Measurements from ENCODE around the gene DIS3L2. TPM values are rescaled to one million over a fixed set of nuclear protein-coding genes. Genes with fewer than 3 reads are reported as not detected.

Gene DIS3L2
- total and polyA plus RNA-seq, 2 of the 4 experiments (the other 2 are of a cell fraction) = 14.7 to 19.2 TPM

DNA sequence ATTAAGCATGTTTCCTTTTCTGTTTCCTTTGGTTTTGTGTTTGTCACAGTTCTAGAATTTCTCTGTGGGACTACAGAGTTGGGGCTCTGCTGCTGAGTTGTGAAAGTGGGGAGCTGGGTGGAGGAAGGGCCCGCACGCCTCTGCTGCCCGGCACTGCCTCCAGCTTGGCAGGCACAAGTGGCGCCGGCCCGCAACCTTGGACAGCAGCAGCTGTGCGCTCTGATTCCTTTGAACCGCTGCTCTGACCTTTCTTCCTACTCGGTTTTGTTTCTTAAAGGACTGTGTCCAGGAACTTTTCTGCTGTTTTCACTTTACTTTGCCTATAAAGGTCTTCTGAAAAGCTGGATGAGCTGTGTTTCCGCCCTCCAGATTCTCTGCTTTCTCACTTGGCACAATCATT, 279.4 kb downstream of the DIS3L2 start:
- H3K4me1 ChIP-seq (ENCODE audit: control insufficient read depth, insufficient read depth, low read length) = peaks cover 3% of the 10 kb centered on the region
- in situ Hi-C loops (cut with MboI; ENCODE audit: low sequenced_read_pairs) = no loop called here
- BruUV-seq (replicated peaks) = no TSS peak
- no peak overlapping the region for H3K4ac ChIP-seq (ENCODE audit: low read depth, low read length)
- TF ChIP-seq CEBPB (IDR thresholded peaks at IDR 0.05; ENCODE audit: low read depth, low read length) (no peak), POLR2A (IDR thresholded peaks at IDR 0.05; ENCODE audit: low read depth, low read length) (no peak), CTCF (conservative IDR thresholded peaks at IDR 0.05; ENCODE audit: low read depth, low read length) (no peak), CHD1 (IDR thresholded peaks at IDR 0.05; ENCODE audit: low read depth, low read length) (no peak), MXI1 (IDR thresholded peaks at IDR 0.05; ENCODE audit: borderline replicate concordance, low read depth, low read length) (no peak), MAZ (IDR thresholded peaks at IDR 0.05; ENCODE audit: borderline replicate concordance, low read depth, low read length) (no peak), FOS (IDR thresholded peaks at IDR 0.05; ENCODE audit: low read depth, low read length) (no peak), NFE2L2 (IDR thresholded peaks at IDR 0.05; ENCODE audit: low read depth, low read length) (no peak), RFX5 (IDR thresholded peaks at IDR 0.05; ENCODE audit: low read depth, low read length) (no peak)
- TF ChIP-seq, protein P1, sequence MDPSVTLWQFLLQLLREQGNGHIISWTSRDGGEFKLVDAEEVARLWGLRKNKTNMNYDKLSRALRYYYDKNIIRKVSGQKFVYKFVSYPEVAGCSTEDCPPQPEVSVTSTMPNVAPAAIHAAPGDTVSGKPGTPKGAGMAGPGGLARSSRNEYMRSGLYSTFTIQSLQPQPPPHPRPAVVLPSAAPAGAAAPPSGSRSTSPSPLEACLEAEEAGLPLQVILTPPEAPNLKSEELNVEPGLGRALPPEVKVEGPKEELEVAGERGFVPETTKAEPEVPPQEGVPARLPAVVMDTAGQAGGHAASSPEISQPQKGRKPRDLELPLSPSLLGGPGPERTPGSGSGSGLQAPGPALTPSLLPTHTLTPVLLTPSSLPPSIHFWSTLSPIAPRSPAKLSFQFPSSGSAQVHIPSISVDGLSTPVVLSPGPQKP (IDR thresholded peaks at IDR 0.05; ENCODE audit: borderline replicate concordance, low read depth, low read length) = no peak
- TF ChIP-seq, protein P2, sequence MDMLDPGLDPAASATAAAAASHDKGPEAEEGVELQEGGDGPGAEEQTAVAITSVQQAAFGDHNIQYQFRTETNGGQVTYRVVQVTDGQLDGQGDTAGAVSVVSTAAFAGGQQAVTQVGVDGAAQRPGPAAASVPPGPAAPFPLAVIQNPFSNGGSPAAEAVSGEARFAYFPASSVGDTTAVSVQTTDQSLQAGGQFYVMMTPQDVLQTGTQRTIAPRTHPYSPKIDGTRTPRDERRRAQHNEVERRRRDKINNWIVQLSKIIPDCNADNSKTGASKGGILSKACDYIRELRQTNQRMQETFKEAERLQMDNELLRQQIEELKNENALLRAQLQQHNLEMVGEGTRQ (IDR thresholded peaks at IDR 0.05; ENCODE audit: low read depth, low read length) = no peak
- no peak overlapping the region for H2AK9ac ChIP-seq (replicated peaks; ENCODE audit: low read depth, low read length, poor library complexity)
- intact Hi-C loops (cut with micrococcal nuclease) = no loop called here
- DNase-seq (no peak), ATAC-seq (ENCODE audit: low read depth) (no peak)
- no peak overlapping the region for H3K4me3 ChIP-seq (ENCODE audit: insufficient read depth, low read depth, low read length)
- H2BK120ac ChIP-seq (ENCODE audit: low read depth, low read length) = no peak overlapping the region
- H4K91ac ChIP-seq (ENCODE audit: insufficient read depth, low read depth, low read length) = no peak overlapping the region
- ChIA-PET POLR2A (ENCODE audit: unreplicated experiment) (no interaction called here), CTCF (no interaction called here)
- H3K79me1 ChIP-seq (ENCODE audit: low read depth in 1 of 2, low read length in 2 of 2) = no peaks in the 10 kb centered on the region
- H4K5ac ChIP-seq (ENCODE audit: low read depth, low read length) = no peak overlapping the region
- no peak overlapping the region for H2AK5ac ChIP-seq (ENCODE audit: low read depth, low read length)
- no peak overlapping the region for H3K56ac ChIP-seq (ENCODE audit: extremely low read depth, insufficient read depth, low read length)
- no peak overlapping the region for H3K9ac ChIP-seq (ENCODE audit: low read depth, low read length)
- no peak overlapping the region for H2AFZ ChIP-seq (replicated peaks; ENCODE audit: low read length, poor library complexity)
- no peak overlapping the region for H3K14ac ChIP-seq (replicated peaks; ENCODE audit: low read depth, low read length)
- 80% methylated on average over 2 of the region's 10 CpGs; no CpG with 5 or more reads in 1 of the 2 experiments for WGBS, 2 experiments (ENCODE audit: extremely low coverage in 2 of 2, insufficient read length in 1 of 2)
- peaks cover 8% of the 10 kb centered on the region; the same call in 1 of the 2 replicates for H3K9me1 ChIP-seq (ENCODE audit: insufficient read depth, low read length)
- H3K23ac ChIP-seq (ENCODE audit: low read depth, low read length) = no peak overlapping the region
- dilution Hi-C loops (cut with HindIII; ENCODE audit: low sequenced_read_pairs, unreplicated experiment) = no loop called here
- no peak overlapping the region for H3K4me2 ChIP-seq (ENCODE audit: low read depth, low read length)
- H2BK5ac ChIP-seq (ENCODE audit: low read depth, low read length, poor library complexity, severe bottlenecking) = no peak overlapping the region
- H2BK20ac ChIP-seq (ENCODE audit: low read depth, low read length) = no peak overlapping the region
- H3K18ac ChIP-seq (ENCODE audit: low read depth, low read length) = no peak overlapping the region
- H3K27ac ChIP-seq (ENCODE audit: insufficient read depth, low read length) = no peak overlapping the region
- H3K9me3 ChIP-seq (ENCODE audit: control insufficient read depth, insufficient read depth, low read length) = no peaks in the 10 kb centered on the region
- no peaks in the 10 kb centered on the region for H3K27me3 ChIP-seq (ENCODE audit: control insufficient read depth, insufficient read depth, low read length)
- H4K20me1 ChIP-seq (ENCODE audit: insufficient read depth, low read length) = peaks cover 4% of the 10 kb centered on the region; the same call in 1 of the 2 replicates
- peaks cover 4% of the 10 kb centered on the region for H3K36me3 ChIP-seq (ENCODE audit: control insufficient read depth, insufficient read depth, low read length)
- H4K8ac ChIP-seq (ENCODE audit: low read depth in 2 of 2, low read length in 2 of 2) = no peak overlapping the region
- H2BK15ac ChIP-seq (ENCODE audit: low read depth, low read length) = no peak overlapping the region
